Stimulated activated CD4-positive, alpha-beta T cell treated with anti-CD3 and anti-CD28 coated beads, Interleukin-15, amount 100 ng/mL, for 1 hour (primary cell): Measurements from ENCODE around the gene MAGI1.

Source experiments
- DNase-seq, 2 donors: peaks; one replicate each; pipeline ENCODE4 v3.0.0-alpha.2; 2020; ENCODE audit warnings: low read depth in 1 of 2, low spot score in 1 of 2

MAGI1 gene

DNA sequence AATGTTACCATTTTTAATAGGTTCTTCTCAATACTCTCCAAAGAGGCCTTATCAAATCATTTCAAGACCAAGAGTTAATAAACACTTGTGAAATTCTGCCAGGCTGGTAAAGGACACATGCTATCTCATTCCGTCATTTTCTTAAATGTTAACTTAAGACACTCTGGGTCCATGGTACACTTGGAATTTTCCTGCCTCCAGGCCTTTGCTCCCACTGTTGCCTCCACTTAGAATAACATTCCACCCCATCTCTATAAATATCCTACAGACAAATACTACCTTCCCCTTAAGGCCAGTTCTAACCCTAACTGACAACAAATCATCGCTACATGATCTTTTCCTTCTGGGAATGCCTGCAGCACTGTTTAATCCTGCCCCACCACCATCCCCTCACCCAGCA lies 24.1 kb downstream of the MAGI1 start:
- no peak for DNase-seq

DNA sequence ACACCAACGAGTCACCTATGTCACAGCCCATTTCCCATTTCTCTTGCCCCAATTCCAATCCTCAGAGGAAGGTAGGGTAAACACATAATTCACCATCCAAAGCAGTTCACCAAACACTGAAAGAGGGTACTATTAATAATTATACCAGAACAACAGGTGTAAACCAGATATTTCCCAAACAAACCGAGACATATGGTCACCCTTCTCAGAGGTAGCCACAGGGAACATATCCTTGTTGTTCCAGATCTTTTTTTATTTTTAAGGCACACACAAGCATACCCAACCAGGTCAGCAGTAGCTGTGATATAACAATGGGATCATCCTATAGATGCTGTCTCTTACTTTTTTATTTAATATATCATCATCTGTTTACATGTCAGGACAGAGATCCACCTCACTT lies 24.7 kb downstream of the MAGI1 start:
- DNase-seq = no peak

GRCh38 chr3:66012711-66013110 lies 26.0 kb downstream of the MAGI1 start:
- DNase-seq = no peak

DNA sequence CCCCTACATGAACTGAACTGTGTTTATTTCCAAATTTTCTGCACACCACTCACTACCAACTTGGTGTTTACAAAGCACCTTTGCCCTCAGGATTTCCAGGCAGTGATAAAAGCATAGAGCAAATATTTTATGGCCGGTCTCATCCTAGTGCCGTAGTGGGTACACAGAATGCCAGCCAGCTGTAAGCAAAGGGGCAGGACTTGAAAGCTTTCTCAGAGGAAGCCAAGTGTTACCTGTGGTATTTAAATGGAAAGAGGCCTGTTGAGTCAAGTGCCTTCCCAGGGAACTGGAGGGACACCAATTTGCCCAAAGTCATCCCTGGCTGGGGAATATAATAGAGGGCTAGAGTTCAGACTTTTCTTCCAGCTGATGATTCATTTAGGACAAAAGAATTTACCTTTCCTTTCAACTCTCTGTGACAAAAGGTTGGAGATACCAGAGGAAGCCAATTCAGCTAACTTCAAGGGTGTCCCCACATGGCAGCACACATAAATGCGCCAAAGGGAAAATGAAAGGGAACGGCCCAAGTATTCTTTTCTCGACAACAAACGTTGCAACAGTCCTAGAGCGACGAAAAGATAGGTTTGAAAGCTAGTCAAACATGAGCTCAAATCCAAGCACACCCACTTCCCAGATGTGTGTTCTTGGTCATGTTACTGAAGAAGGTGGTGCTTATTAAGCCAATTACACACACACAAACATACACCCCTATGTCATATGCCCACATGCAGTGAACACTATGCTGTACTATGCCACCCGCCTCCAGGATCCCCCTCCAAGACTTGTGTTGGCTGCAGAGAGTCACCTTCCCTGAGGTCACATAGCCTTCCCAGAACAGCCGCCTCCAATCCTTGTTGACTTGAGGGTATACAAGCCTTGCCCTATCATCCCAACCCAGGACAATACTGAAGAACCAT lies 27.7 kb downstream of the MAGI1 start:
- DNase-seq = no peak

- no peak for DNase-seq
These were observed 28.4 kb downstream of the MAGI1 start for GRCh38 chr3:66010348-66010738.

DNA sequence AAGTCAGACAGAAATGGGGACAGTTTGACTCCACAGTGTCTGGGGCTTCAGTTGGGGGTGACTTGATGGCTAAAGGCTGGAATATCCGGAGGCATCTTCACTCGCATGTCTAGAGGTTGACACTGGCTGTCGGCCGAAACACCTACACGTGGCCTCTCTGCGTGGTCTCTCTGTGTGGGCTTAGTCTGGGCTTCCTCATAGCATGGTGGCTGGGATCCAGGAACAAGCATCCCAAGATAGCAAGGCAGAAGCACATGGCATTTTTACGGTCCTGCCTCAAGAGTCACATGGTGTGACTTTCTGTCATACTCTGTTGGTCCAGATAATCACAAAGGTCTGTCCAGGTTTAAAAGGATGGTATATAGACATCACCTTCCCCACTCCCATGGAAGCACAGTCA lies 34.5 kb downstream of the MAGI1 start:
- DNase-seq = no peak

DNA sequence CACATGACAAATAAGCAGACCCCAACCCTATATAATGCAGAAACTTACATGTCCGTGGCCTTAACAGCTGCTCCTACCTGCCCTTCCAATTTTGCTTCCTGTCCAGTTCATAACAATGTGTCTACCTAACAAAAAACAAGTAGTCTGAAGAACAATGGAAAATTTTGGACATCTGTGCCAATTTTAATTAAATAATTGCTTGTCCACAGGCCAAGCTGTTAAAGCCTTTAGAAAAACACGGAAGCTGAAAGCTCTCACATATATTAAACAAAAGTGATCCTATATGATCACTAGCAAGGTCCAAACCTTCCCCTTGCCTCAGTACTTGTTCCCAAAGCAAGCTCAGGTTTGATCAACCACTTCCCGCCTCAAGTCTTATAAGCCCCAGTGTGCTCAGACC lies 37.1 kb downstream of the MAGI1 start:
- no peak for DNase-seq

GRCh38 chr3:66000506-66000905 lies 38.2 kb downstream of the MAGI1 start:
- DNase-seq = no peak

GRCh38 chr3:65999606-66000005 lies 39.1 kb downstream of the MAGI1 start:
- DNase-seq = no peak

DNA sequence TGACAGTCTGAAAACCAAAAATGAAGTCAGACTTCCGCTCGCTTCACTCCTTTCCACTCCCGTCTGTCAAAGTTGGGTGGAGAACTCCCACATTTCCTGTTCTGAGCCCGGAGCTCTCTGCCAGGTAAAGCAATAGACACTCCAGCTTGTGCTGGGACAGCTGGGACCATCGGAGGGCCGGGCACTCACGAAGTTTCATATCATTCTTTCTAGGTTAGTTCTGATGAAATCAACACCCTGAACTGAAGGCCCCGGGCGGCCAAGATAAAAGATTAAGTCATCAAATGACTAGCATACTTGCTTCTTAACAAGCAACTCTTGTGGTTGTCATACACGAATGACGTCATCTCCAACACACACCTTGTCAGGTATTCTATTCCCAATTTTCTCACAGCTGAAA lies 42.1 kb downstream of the MAGI1 start:
- DNase-seq = no peak

- no peak for DNase-seq
These were observed 43.2 kb downstream of the MAGI1 start for GRCh38 chr3:65995515-65995914.

- no peak for DNase-seq
These were observed 43.7 kb downstream of the MAGI1 start for GRCh38 chr3:65995030-65995429.

DNA sequence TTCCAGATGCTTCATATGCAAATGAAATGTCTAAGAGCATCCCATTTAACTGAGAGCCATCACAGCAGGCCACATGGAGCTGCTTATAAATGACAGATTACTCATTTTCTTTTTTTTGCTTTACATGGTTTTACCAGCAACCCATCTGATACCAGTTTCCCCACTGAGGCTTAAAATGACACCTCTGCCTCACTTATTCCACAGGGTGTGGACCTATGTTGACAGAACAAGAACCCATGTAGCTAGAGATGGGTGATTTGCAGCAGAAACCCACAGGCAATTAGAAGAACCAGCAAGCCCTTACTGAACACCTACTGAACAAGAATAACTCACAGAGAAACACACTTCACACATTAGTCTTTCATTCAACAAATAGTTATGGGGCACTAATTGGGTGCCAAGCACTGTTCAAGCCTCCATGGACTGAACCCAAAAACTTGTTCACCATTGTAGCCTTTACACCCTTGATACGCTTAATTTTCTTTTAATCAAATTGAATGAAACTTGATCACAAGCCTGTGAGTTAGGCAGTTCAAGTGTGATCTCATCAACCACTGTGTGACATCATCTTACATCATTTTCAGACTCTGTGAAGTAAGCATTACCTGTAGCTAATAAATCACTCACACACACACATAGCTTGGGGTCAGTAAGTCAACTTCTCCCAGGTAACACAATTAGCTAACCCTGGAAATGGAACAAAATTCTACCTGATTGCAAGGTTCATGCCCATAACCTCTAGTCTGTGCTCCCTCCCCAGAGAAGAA lies 45.4 kb downstream of the MAGI1 start:
- DNase-seq = no peak

DNA sequence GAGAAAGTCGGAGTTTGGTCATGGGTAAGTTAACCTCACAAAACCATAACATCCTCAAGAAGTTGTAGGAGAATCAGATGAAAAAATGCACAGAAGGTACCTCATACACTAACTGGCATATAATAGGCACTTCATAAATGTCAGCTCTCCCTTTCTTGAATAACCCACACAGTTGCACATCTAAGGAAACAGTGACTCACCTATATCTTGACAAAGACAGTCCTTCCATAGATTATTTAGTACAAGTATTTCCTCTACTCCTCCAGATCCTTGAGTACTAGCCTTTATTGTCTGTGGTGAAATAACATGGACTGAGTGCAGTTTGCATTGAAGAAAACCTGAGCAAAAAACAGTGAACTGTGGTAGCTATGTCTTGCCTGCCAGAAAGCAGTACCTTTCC lies 46.6 kb downstream of the MAGI1 start:
- no peak for DNase-seq

DNA sequence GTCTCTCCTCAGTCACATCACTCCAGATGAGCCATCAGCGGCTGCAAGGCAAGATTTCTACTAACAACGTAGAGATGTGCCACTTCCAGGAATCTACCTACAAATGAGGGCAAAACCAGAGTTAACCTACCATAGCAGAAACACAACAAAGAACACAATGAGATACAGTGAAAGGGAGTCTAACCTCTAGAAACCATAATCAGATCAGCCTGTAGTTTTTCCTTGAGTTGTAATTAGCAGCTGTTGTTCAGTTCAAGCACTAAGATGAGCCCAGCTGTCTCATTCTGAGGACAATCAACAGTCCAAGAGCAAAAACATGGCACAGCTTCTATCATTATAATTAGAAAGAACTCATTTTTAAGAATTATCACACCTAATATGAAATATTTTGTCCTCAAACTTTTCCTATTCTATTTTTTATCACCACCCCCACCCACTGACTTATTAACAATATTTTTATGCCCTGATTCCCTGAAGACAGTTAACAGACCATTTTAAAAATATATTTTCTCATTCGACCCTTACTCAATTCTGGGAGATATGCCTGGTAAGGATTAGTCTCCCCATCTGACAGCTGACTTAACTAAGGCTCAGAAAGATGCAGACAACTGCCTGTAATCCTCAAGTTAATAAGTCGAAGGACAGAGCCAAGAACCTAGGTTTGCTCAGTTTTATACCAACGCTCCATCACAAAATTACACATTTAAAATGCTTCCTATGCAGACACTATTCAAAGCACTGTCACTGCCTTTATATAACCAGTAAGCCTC lies 50.1 kb downstream of the MAGI1 start:
- DNase-seq = no peak

- no peak for DNase-seq
These were observed 52.4 kb downstream of the MAGI1 start for GRCh38 chr3:65986285-65986684.

DNA sequence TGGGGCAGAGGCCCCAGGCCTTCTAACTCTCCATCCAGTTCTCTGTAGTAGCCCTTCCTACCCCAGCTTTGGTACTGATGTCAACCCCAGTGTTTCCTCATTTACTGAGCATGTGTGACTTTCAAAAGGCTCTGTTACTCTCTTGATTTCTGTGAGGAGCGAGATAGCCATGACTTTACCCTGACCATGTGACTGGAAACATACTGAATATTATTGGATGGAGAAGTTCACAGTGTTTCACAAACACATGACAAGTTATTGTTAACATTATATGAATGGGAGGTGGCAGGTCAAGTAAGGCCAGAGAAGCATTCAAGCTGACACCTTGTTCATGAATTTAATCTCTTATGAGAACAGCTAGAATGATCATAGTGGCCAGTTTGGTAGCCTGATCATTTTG lies 53.7 kb downstream of the MAGI1 start:
- DNase-seq = no peak

DNA sequence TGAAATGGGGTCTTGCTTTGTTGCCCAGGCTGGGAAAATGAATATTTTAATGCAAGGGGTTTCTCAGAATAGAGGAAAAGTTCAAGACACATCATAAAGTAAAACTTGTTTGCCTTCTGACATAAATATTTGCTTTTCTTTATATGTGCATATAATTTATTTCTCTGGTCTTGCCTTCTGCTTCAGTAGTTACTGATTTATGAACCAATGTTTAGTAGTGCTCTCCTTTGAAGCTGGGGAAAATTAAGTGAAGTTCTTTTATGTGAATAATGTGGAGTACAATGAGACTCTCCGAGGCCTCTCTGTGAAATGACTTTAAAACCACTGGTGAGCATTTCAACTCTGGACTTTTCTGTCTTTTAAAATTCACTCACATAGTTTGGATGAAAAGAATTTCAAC lies 55.6 kb downstream of the MAGI1 start:
- DNase-seq = no peak

GRCh38 chr3:65979731-65980130 lies 59.0 kb downstream of the MAGI1 start:
- no peak for DNase-seq

DNA sequence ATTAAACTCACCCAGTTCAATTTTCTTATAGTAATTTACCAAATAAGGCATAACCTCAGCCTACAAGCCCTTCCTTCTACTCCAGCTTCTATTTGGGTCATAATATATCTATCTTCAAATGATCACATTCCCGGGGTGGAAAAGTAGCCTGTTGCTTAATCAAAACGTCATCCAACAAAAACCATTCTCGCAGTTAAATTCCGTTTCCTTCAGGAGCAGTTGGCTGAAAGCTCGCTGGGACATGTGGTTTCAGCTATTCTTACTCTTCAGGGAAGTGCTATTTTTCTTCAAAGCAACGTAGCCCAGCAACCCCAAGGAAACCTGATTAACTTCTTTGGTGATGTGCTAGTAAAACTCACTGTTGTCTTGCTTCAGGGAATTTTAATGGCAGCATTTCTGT lies 59.6 kb downstream of the MAGI1 start:
- DNase-seq = no peak

GRCh38 chr3:65978116-65978515 lies 60.6 kb downstream of the MAGI1 start:
- no peak for DNase-seq

DNA sequence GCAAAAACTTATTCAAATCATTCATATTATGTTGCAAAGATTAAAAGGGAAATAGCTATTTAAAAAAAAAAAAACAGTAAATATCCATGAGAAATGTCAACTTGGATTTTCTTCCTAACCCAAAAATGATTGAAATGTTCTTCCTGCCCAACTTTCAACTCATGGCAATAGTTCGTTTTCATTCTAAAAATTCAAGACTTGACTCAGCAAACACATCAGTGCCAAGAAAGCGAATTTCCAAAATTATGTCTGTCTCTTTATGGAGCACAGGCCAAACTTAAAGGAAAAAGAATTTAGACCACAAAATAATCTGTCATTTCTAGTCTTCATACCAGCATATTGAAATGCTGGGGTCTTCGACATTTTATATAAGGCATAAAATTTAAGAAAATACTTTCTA lies 63.7 kb downstream of the MAGI1 start:
- DNase-seq = no peak
